HL-60 (cell line): ENCODE results near the gene ORC3.

Experiments
- CTCF ChIP-seq: IDR thresholded peaks from one replicate; pipeline ENCODE4 v1.5.1; 2011; ENCODE audit warnings: low read length, control low read depth, inconsistent platforms; ENCODE audit not compliant: insufficient read depth
- GABPA ChIP-seq: IDR thresholded peaks from 2 replicates; pipeline ENCODE4 v1.6.1; 2012; ENCODE audit warnings: low read depth
- POLR2AphosphoS5 ChIP-seq: IDR thresholded peaks from 2 replicates; pipeline ENCODE4 v1.6.1; 2012; ENCODE audit warnings: low read depth
- REST ChIP-seq: IDR thresholded peaks from 2 replicates; pipeline ENCODE4 v1.6.1; 2012; ENCODE audit warnings: low read depth; ENCODE audit not compliant: insufficient replicate concordance
- SPI1 ChIP-seq: IDR thresholded peaks from 2 replicates; pipeline ENCODE4 v1.6.1; 2012; ENCODE audit warnings: low read depth, mild to moderate bottlenecking, borderline replicate concordance

DNA sequence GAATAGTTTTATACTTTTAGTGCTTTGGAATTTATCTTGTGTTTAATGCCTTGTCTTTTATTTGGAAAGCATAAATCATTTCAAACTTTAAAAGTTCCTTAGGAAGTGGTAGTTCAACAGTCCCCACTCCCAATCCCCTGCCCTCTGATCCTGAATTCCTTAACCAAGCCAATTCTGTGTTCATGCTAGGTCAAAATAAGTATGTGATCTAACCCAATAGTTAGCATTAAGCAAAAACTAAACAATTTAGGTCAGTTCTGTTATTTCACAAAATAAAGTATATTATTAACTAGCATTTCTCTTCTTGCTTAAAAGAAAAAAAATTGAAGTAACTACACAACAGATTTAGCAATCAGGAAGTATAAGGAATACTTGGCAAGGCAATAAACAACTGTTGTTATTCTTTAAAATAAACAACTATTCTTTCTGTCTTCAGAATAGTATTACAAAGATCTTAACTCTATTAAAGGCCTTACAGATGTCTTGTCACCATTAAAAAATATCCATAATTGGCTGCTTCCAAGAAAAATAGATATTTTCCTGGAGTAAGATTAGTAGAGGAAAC lies 75.1 kb downstream of the ORC3 start:
- TF ChIP-seq CTCF (no peak), POLR2AphosphoS5 (no peak), REST (no peak), SPI1 (no peak), GABPA (no peak)
